ENCODE results near the gene L2HGDH. TPM values are rescaled to one million over a fixed set of nuclear protein-coding genes. Genes with fewer than 3 reads are reported as not detected.

Gene L2HGDH
- total and polyA plus RNA-seq, 2 donors from 2014 or later, result 11.1 to 12.5 TPM

GRCh38 chr14:50222055-50222613, 89.9 kb downstream of the L2HGDH start:
- Histone ChIP-seq H3K4me3 (ENCODE audit: low read length in 3 of 3) (no peak overlapping the region), H3K36me3 (ENCODE audit: control insufficient read depth in 2 of 3, insufficient read depth in 3 of 3, low read length in 3 of 3) (no peaks in the 10 kb centered on the region), H3K9me3 (ENCODE audit: control insufficient read depth in 2 of 3, insufficient read depth in 1 of 3, low read length in 3 of 3) (no peaks in the 10 kb centered on the region), H3K4me1 (ENCODE audit: control insufficient read depth in 2 of 3, insufficient read depth in 2 of 3, low read depth in 1 of 3, low read length in 3 of 3) (peaks cover 0 to 27% (median 9%) of the 10 kb centered on the region in 3 donors), H3K27ac (ENCODE audit: low read depth in 2 of 2, low read length in 2 of 2) (peak overlapping the region in 1 of 2 donors; percentile 46), H3K9ac (ENCODE audit: low read length in 3 of 3) (no peak overlapping the region), H3K27me3 (ENCODE audit: control insufficient read depth, insufficient read depth, low read length) (no peaks in the 10 kb centered on the region)
- FAIRE-seq, result no peak
- intact Hi-C loops (cut with DNase I), result no loop called here
- DNase-seq, result no peak
- TF ChIP-seq, protein P1, sequence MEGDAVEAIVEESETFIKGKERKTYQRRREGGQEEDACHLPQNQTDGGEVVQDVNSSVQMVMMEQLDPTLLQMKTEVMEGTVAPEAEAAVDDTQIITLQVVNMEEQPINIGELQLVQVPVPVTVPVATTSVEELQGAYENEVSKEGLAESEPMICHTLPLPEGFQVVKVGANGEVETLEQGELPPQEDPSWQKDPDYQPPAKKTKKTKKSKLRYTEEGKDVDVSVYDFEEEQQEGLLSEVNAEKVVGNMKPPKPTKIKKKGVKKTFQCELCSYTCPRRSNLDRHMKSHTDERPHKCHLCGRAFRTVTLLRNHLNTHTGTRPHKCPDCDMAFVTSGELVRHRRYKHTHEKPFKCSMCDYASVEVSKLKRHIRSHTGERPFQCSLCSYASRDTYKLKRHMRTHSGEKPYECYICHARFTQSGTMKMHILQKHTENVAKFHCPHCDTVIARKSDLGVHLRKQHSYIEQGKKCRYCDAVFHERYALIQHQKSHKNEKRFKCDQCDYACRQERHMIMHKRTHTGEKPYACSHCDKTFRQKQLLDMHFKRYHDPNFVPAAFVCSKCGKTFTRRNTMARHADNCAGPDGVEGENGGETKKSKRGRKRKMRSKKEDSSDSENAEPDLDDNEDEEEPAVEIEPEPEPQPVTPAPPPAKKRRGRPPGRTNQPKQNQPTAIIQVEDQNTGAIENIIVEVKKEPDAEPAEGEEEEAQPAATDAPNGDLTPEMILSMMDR (IDR thresholded peaks at IDR 0.05; ENCODE audit: borderline replicate concordance, extremely low read depth, insufficient read depth), result no peak

- Histone ChIP-seq H3K27ac (ENCODE audit: low read depth in 2 of 2, low read length in 2 of 2) (no peak overlapping the region), H3K9me3 (ENCODE audit: control insufficient read depth in 2 of 3, insufficient read depth in 1 of 3, low read length in 3 of 3) (no peaks in the 10 kb centered on the region), H3K27me3 (ENCODE audit: control insufficient read depth, insufficient read depth, low read length) (no peaks in the 10 kb centered on the region), H3K9ac (ENCODE audit: low read length in 3 of 3) (no peak overlapping the region), H3K4me1 (ENCODE audit: control insufficient read depth in 2 of 3, insufficient read depth in 2 of 3, low read depth in 1 of 3, low read length in 3 of 3) (peaks cover 0 to 17% (median 2%) of the 10 kb centered on the region in 3 donors), H3K36me3 (ENCODE audit: control insufficient read depth in 2 of 3, insufficient read depth in 3 of 3, low read length in 3 of 3) (no peaks in the 10 kb centered on the region), H3K4me3 (ENCODE audit: low read length in 3 of 3) (no peak overlapping the region)
- TF ChIP-seq, protein P1 (IDR thresholded peaks at IDR 0.05; ENCODE audit: borderline replicate concordance, extremely low read depth, insufficient read depth), result no peak
- no peak for DNase-seq
- no peak for FAIRE-seq
- intact Hi-C loops (cut with DNase I), result no loop called here
Measured at GRCh38 chr14:50218501-50218900, 93.5 kb downstream of the L2HGDH start.

GRCh38 chr14:50215416-50215815, 96.6 kb downstream of the L2HGDH start:
- Histone ChIP-seq H3K27ac (ENCODE audit: low read depth in 2 of 2, low read length in 2 of 2) (no peak overlapping the region), H3K4me1 (ENCODE audit: control insufficient read depth in 2 of 3, insufficient read depth in 2 of 3, low read depth in 1 of 3, low read length in 3 of 3) (peaks cover 0 to 7% (median 2%) of the 10 kb centered on the region in 3 donors), H3K9me3 (ENCODE audit: control insufficient read depth in 2 of 3, insufficient read depth in 1 of 3, low read length in 3 of 3) (no peaks in the 10 kb centered on the region), H3K4me3 (ENCODE audit: low read length in 3 of 3) (no peak overlapping the region), H3K36me3 (ENCODE audit: control insufficient read depth in 2 of 3, insufficient read depth in 3 of 3, low read length in 3 of 3) (no peaks in the 10 kb centered on the region), H3K9ac (ENCODE audit: low read length in 3 of 3) (no peak overlapping the region), H3K27me3 (ENCODE audit: control insufficient read depth, insufficient read depth, low read length) (no peaks in the 10 kb centered on the region)
- FAIRE-seq, result no peak
- DNase-seq, result no peak
- TF ChIP-seq, protein P1 (IDR thresholded peaks at IDR 0.05; ENCODE audit: borderline replicate concordance, extremely low read depth, insufficient read depth), result no peak
- intact Hi-C loops (cut with DNase I), result no loop called here

DNA sequence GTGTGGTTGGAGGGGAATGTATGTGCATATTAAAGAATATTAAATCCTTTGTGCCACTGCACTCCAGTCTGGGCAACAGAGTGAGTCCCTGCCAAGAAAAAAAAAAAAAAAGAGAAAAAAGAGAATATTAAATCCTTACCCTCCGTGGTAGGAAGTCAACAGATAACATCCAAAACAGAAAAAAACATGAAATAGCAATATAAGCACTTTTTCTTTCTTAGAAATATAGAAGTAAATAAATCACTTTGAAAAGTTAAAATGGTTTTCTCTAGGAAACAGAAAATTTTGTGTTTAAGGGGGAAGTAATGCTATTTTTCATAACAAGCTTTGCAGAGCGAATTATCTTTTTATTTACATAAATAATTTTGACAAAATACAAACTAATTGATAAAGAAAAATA, 98.2 kb downstream of the L2HGDH start:
- H3K9me3 ChIP-seq (ENCODE audit: control insufficient read depth in 2 of 3, insufficient read depth in 1 of 3, low read length in 3 of 3), result no peaks in the 10 kb centered on the region

More for the DNA sequence above, 98.2 kb downstream of the L2HGDH start:
- Histone ChIP-seq H3K27me3 (ENCODE audit: control insufficient read depth, insufficient read depth, low read length) (no peaks in the 10 kb centered on the region), H3K36me3 (ENCODE audit: control insufficient read depth in 2 of 3, insufficient read depth in 3 of 3, low read length in 3 of 3) (no peaks in the 10 kb centered on the region), H3K4me3 (ENCODE audit: low read length in 3 of 3) (no peak overlapping the region), H3K9ac (ENCODE audit: low read length in 3 of 3) (no peak overlapping the region), H3K27ac (ENCODE audit: low read depth in 2 of 2, low read length in 2 of 2) (no peak overlapping the region), H3K4me1 (ENCODE audit: control insufficient read depth in 2 of 3, insufficient read depth in 2 of 3, low read depth in 1 of 3, low read length in 3 of 3) (peaks cover 0 to 9% (median 0%) of the 10 kb centered on the region in 3 donors)
- DNase-seq, result no peak
- intact Hi-C loops (cut with DNase I), result no loop called here
- no peak for FAIRE-seq
- TF ChIP-seq, protein P1 (IDR thresholded peaks at IDR 0.05; ENCODE audit: borderline replicate concordance, extremely low read depth, insufficient read depth), result no peak
